Inferior parietal cortex (tissue), 1 donor: ENCODE results near the gene STRIP2.
"Not testable (repeated sequence)": the region's sequence is repeated elsewhere in the genome, so short reads cannot be mapped to it uniquely, and the experiment has no call there.

Experiments
- DNase-seq: peaks from one replicate; pipeline ENCODE4 v3.0.0-alpha.2; 2016; ENCODE audit errors: extremely low spot score

Gene STRIP2

GRCh38 chr7:129422727-129423126 is 11.5 kb upstream of the STRIP2 start:
- DNase-seq = no peak

- no peak for DNase-seq
Observed at GRCh38 chr7:129423700-129424410, 10.4 kb upstream of the STRIP2 start.

GRCh38 chr7:129426482-129426881 is 7.8 kb upstream of the STRIP2 start:
- no peak for DNase-seq

- DNase-seq = no peak
Observed at GRCh38 chr7:129427526-129428045, 6.6 kb upstream of the STRIP2 start.

GRCh38 chr7:129431911-129432643 is 2.2 kb upstream of the STRIP2 start:
- no peak for DNase-seq

- DNase-seq = no peak
Observed at GRCh38 chr7:129434675-129435318, 565 bp downstream of the STRIP2 start.

GRCh38 chr7:129435414-129435829 is 1.2 kb downstream of the STRIP2 start:
- no peak for DNase-seq

- no peak for DNase-seq
Observed at GRCh38 chr7:129436335-129436923, 2.2 kb downstream of the STRIP2 start.

- no peak for DNase-seq
Observed at GRCh38 chr7:129437190-129437589, 3.0 kb downstream of the STRIP2 start.

- DNase-seq = no peak
Observed at GRCh38 chr7:129438281-129438838, 4.1 kb downstream of the STRIP2 start.

- no peak for DNase-seq
Observed at GRCh38 chr7:129438839-129439651, 4.8 kb downstream of the STRIP2 start.

GRCh38 chr7:129439963-129440625 is 5.9 kb downstream of the STRIP2 start:
- no peak for DNase-seq

- DNase-seq = peak; percentile 34
Observed at GRCh38 chr7:129443612-129444011, 9.4 kb downstream of the STRIP2 start.

- DNase-seq = not testable (repeated sequence)
Observed at GRCh38 chr7:129444776-129445175, 10.5 kb downstream of the STRIP2 start.

GRCh38 chr7:129446925-129447324 is 12.7 kb downstream of the STRIP2 start:
- not testable (repeated sequence) for DNase-seq

- not testable (repeated sequence) for DNase-seq
Observed at GRCh38 chr7:129447445-129447844, 13.2 kb downstream of the STRIP2 start.

GRCh38 chr7:129448608-129449007 is 14.4 kb downstream of the STRIP2 start:
- DNase-seq = not testable (repeated sequence)

GRCh38 chr7:129450295-129450694 is 16.1 kb downstream of the STRIP2 start:
- no peak for DNase-seq

- no peak for DNase-seq
Observed at GRCh38 chr7:129452589-129453231, 18.5 kb downstream of the STRIP2 start.
